Duodenal mucosa (tissue), 2 donors: Measurements from ENCODE around the gene TTLL11.
"Not testable (repeated sequence)": the region's sequence is repeated elsewhere in the genome, so short reads cannot be mapped to it uniquely, and the experiment has no call there.

Source experiments
- H3K27ac ChIP-seq: one replicate; pipeline ENCODE4 v1.7.0; 2013; ENCODE audit warnings: low read depth, low read length
- H3K27me3 ChIP-seq, 2 donors: one replicate each; pipeline ENCODE4 v1.7.0; 2013; ENCODE audit warnings: low read length in 2 of 2, control low read depth in 1 of 2; ENCODE audit not compliant: insufficient read depth in 2 of 2, control insufficient read depth in 1 of 2
- H3K36me3 ChIP-seq, 2 donors: one replicate each; pipeline ENCODE4 v1.7.0; 2013; ENCODE audit warnings: low read length in 2 of 2, control low read depth in 1 of 2; ENCODE audit not compliant: insufficient read depth in 2 of 2, control insufficient read depth in 1 of 2
- H3K4me1 ChIP-seq, 2 donors: one replicate each; pipeline ENCODE4 v1.7.0; 2013; ENCODE audit warnings: low read length in 2 of 2, control low read depth in 1 of 2; ENCODE audit not compliant: insufficient read depth in 2 of 2, control insufficient read depth in 1 of 2
- H3K4me3 ChIP-seq, 2 donors: one replicate each; pipeline ENCODE4 v1.7.0; 2013; ENCODE audit warnings: low read length in 2 of 2, low read depth in 1 of 2
- H3K9ac ChIP-seq, 2 donors: one replicate each; pipeline ENCODE4 v1.7.0; 2013; ENCODE audit warnings: low read length in 2 of 2, low read depth in 1 of 2
- H3K9me3 ChIP-seq, 2 donors: one replicate each; pipeline ENCODE4 v1.7.0; 2013; ENCODE audit warnings: low read length in 2 of 2, control low read depth in 1 of 2; ENCODE audit not compliant: control insufficient read depth in 1 of 2

TTLL11 gene

GRCh38 chr9:121898856-121899255 lies 194.3 kb downstream of the TTLL11 start:
- Histone ChIP-seq H3K4me3 (no peak overlapping the region), H3K9ac (no peak overlapping the region), H3K36me3 (no peaks in the 10 kb centered on the region), H3K4me1 (no peaks in the 10 kb centered on the region), H3K27me3 (no peaks in the 10 kb centered on the region), H3K9me3 (peaks cover 3 to 8% of the 10 kb centered on the region in 2 donors), H3K27ac (no peak overlapping the region)

GRCh38 chr9:121897140-121897539 lies 196.0 kb downstream of the TTLL11 start:
- Histone ChIP-seq H3K9me3 (peaks cover 3 to 8% of the 10 kb centered on the region in 2 donors), H3K4me3 (no peak overlapping the region), H3K36me3 (no peaks in the 10 kb centered on the region), H3K9ac (no peak overlapping the region), H3K4me1 (no peaks in the 10 kb centered on the region), H3K27ac (no peak overlapping the region), H3K27me3 (no peaks in the 10 kb centered on the region)

- H3K27ac ChIP-seq = no peak overlapping the region
- no peak overlapping the region for H3K4me3 ChIP-seq
- no peak overlapping the region for H3K9ac ChIP-seq
- H3K9me3 ChIP-seq = peaks cover 3 to 8% of the 10 kb centered on the region in 2 donors
- no peaks in the 10 kb centered on the region for H3K36me3 ChIP-seq
- H3K27me3 ChIP-seq = no peaks in the 10 kb centered on the region
- H3K4me1 ChIP-seq = no peaks in the 10 kb centered on the region
Measured at GRCh38 chr9:121896545-121896943, 196.6 kb downstream of the TTLL11 start.

- peaks cover 3 to 6% of the 10 kb centered on the region in 2 donors for H3K9me3 ChIP-seq
- no peaks in the 10 kb centered on the region for H3K4me1 ChIP-seq
- no peaks in the 10 kb centered on the region for H3K27me3 ChIP-seq
- no peaks in the 10 kb centered on the region for H3K36me3 ChIP-seq
- H3K27ac ChIP-seq = no peak overlapping the region
- no peak overlapping the region for H3K4me3 ChIP-seq
- H3K9ac ChIP-seq = no peak overlapping the region
Measured at GRCh38 chr9:121895818-121896544, 197.1 kb downstream of the TTLL11 start.

GRCh38 chr9:121895358-121895757 lies 197.8 kb downstream of the TTLL11 start:
- no peak overlapping the region for H3K9ac ChIP-seq
- H3K36me3 ChIP-seq = no peaks in the 10 kb centered on the region
- peaks cover 3 to 6% of the 10 kb centered on the region in 2 donors for H3K9me3 ChIP-seq
- no peak overlapping the region for H3K27ac ChIP-seq
- H3K4me3 ChIP-seq = no peak overlapping the region
- no peaks in the 10 kb centered on the region for H3K4me1 ChIP-seq
- H3K27me3 ChIP-seq = no peaks in the 10 kb centered on the region

GRCh38 chr9:121894380-121894779 lies 198.7 kb downstream of the TTLL11 start:
- not testable (repeated sequence) for H3K9ac ChIP-seq, H3K36me3 ChIP-seq, H3K27ac ChIP-seq

GRCh38 chr9:121893786-121894185 lies 199.3 kb downstream of the TTLL11 start:
- Histone ChIP-seq H3K4me3 (no peak overlapping the region), H3K9ac (no peak overlapping the region), H3K4me1 (peaks cover 0 to 2% of the 10 kb centered on the region in 2 donors), H3K9me3 (no peaks in the 10 kb centered on the region), H3K36me3 (no peaks in the 10 kb centered on the region), H3K27me3 (no peaks in the 10 kb centered on the region), H3K27ac (no peak overlapping the region)

More at GRCh38 chr9:121894380-121894779, 198.7 kb downstream of the TTLL11 start:
- not testable (repeated sequence) for H3K4me1 ChIP-seq, H3K27me3 ChIP-seq, H3K4me3 ChIP-seq, H3K9me3 ChIP-seq

GRCh38 chr9:121892706-121893105 lies 200.4 kb downstream of the TTLL11 start:
- no peaks in the 10 kb centered on the region for H3K27me3 ChIP-seq
- H3K4me3 ChIP-seq = no peak overlapping the region
- no peak overlapping the region for H3K27ac ChIP-seq
- no peak overlapping the region for H3K9ac ChIP-seq
- H3K36me3 ChIP-seq = no peaks in the 10 kb centered on the region
- H3K4me1 ChIP-seq = peaks cover 6 to 13% of the 10 kb centered on the region in 2 donors
- no peaks in the 10 kb centered on the region for H3K9me3 ChIP-seq

GRCh38 chr9:121890746-121891145 lies 202.4 kb downstream of the TTLL11 start:
- Histone ChIP-seq H3K27ac (no peak overlapping the region), H3K4me3 (no peak overlapping the region), H3K9ac (no peak overlapping the region), H3K27me3 (no peaks in the 10 kb centered on the region), H3K4me1 (peaks cover 6 to 15% of the 10 kb centered on the region in 2 donors), H3K36me3 (no peaks in the 10 kb centered on the region), H3K9me3 (no peaks in the 10 kb centered on the region)

GRCh38 chr9:121889990-121890563 lies 203.0 kb downstream of the TTLL11 start:
- H3K9me3 ChIP-seq = no peaks in the 10 kb centered on the region
- H3K4me1 ChIP-seq = peaks cover 6 to 15% of the 10 kb centered on the region in 2 donors
- H3K9ac ChIP-seq = no peak overlapping the region
- H3K36me3 ChIP-seq = no peaks in the 10 kb centered on the region
- H3K4me3 ChIP-seq = no peak overlapping the region
- no peaks in the 10 kb centered on the region for H3K27me3 ChIP-seq
- H3K27ac ChIP-seq = no peak overlapping the region
